GM21367 (cell line): Measurements from ENCODE around the gene GAB3.
"Not testable (repeated sequence)": the region's sequence is repeated elsewhere in the genome, so short reads cannot be mapped to it uniquely, and the experiment has no call there.

Source experiments
- ATAC-seq: cut with Tn5 transposase; IDR thresholded peaks from one replicate; pipeline ENCODE4 v1.9.1; 2021; ENCODE audit not compliant: unreplicated experiment

GAB3 gene

DNA sequence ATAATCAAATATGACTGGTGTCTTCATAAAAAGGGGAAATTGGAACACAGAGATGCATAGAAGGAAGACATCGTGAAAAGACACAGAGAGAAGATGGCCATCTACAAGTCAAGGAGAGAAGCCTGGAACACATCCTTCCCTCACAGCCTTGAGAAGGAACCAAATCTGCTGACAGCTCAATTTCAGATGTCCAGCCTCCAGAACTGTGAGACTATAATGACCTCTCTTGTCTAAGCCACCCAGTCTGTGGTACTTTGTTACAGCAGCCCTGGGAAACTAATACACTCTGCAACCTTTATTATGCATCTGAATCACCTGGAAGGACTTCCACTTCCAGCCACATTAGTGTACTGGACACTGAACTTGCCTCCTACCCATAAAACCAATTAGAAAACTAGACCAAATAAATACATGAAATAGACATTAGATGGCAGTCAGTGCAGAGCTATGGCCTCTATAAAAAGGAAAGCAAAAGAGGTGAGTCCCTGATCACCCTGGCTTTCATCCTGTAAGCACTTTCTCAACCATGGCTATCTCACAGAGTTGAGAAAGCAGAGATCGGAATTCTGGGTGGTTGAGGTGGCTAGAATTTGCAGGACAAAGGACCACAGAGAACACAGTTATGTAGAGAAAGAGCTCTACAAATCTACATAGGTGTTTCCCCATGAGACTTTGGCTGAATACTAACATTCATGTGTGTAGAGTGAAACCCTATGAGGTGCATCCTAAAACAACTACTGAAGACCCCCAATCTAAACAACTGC is 25.7 kb downstream of the GAB3 start:
- no peak for ATAC-seq

DNA sequence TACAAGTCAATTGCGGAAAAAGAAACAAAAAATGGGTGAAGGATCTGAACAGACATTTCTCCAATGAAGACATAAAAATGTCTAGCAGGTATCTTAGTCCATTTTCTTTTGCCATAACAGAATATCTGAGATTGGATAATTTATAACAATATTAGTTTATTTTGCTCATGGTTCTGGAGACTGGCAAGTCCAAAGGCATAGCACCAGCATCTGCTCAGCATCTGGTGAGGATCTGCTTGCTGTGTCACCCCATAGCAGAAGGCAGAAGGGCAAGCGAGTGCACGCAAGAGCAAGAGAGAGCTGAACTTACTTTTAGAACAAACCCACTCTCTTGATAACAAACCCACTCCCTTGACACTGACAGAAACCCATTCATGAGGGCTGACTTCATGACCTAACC is 29.7 kb downstream of the GAB3 start:
- ATAC-seq = no peak

DNA sequence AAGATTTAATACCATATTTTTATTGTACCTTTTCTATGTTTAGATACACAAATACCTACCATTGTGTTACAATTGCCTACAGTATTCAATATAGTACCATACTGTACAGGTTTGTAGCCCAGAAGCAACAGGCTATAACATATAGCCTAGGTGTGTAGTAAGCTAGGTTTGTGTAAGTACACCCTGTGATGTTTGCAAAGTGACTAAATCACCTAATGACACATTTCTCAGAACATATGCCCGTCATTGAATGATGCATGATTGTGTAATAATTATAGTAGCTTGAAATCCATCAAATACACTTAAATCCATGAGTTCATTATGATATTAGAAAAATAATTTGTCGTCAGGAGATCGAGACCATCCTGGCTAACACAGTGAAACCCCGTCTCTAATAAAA is 30.8 kb downstream of the GAB3 start:
- ATAC-seq = no peak

DNA sequence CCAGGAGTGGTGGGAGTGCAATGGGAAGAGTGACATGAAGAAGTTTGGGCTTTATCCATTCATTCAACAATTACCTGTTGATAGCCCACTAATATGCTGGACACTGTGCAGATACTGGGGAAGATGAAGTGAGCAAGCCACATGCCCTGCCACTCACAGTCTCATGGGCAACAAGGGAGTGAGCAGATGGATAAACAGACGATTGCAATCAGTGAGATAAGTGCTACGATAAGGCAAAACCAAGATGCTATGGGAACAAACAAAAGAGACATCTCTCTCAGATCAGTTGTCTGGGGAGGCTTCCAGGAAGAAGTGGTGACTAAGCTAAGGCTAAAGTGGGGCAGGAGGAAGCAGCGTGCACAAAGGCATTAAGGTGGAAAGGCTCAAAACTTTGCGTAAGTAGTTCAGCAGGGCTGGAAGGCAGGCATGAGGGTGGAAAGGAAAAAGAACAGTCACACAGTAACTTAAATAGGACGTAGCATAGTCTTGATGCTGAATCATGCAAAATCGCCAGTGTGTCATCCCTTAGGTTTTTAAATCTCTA is 31.7 kb downstream of the GAB3 start:
- ATAC-seq = no peak

DNA sequence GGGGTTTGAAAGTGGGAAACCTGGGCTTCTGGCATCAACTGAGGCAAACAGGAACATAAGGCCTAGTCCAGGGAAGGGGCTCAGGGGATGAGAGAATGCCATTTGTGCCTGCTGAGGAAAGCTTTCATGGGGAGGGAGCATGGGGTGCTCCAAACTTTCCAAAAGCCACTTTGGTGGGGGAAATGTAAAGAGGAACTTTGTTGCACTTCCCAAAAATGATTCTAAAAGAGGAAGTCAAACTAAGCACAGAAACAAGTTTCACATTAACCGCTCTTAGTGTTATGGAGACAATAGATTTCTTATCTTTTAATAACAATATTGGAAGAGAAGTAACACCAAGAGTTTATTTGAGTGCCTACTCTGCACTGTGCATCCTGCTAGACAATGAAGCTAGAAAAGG is 32.3 kb downstream of the GAB3 start:
- no peak for ATAC-seq

DNA sequence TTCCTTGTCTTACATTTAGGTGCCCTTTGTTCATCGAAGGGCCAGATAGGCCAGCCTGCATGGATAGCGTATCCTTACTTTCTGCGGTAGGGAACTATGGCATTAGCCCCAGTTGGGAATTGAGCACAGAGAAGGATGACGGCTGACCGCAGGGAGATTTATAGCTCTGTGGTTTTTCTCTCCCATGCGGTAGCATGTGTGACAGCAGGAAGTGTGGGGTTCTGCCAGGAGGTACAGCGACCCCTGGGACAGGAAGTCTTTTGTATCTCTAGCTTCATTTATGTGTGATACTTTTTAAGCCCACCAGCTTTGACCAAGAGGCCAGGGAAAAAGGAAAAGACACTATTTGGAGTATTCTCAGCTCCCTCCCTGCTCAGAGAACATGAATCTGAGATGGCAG is 33.1 kb downstream of the GAB3 start:
- ATAC-seq = no peak

DNA sequence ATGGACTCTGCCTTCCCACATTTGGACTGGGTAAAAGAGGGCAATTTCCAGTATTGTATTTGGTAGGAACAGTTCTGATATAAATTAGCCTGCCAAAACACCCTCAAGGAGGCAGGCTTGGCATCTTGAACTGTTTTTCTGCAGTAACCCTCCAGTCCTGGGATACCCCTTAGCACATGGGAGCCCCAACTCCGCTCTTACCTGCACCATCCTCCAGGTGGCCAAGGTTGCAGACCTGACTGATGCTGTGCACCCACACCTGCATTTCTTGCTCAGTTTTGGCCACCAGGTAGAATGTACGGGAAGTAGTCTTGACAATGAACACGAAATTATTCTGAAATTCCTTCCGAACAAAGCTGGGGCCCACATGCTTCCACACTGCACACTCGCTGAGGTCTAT is 35.1 kb downstream of the GAB3 start:
- ATAC-seq = no peak

DNA sequence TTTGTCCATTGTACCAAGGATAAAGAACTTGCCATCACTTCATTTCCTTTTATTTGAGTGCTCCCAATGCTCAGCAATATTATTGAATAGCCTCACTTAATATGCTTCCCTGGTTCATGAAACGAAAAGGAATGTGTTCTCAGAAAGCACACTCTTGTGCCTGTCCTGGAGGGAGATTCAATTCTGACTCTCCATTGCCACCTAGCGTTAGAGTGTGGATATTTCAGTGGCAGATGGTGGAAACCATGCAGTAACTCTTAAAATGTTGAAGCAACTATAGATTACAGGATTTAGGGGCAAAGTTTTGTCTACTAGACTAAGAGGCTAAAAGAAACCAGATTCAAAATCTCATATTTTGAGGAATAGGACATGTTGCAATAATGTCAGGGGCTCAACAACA is 36.0 kb downstream of the GAB3 start:
- no peak for ATAC-seq

DNA sequence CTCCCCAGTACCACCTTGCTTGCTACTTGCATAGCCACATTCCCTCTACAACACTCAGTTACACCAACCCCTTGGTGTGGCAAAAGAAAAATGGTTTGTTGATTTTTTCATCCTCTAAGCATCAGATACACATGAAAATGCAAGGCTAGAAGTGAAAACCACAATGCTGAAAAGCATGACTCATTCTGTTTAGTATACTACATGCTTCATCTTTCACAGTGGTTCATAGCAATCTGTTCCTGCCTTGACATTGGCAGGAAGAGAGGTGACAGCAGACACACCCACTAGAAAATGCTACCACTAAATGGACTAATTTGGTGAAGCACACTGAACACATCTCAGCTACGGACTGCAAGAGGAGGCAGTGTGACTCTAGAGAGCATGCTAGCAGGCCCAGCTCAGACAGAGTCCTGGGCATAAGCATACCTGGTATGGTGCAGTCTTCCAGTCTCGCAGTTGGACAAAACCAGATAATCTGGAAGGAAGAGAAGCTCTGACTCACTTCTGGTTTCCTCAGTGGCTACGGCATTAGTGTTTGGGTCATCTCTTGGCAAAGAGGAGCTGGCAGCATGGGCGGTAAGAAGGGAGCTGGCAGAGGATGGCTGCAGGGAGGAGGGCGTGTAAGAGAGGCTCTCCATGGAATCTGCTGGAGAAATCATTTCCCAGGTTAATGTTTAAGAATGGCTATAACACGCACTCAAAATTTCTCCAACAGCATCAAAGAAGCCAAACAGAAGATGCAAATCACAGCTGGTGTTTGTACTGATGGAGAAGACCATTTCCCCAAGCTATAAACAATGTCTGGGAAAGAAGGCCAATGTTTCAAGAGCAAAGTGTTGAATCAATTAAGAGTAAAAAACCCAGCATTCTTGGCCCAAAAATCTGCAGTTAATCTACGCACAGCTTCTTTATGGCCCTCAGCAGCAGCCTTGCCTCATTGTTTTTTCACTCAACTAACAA is 37.8 kb downstream of the GAB3 start:
- ATAC-seq = peak; percentile 89

DNA sequence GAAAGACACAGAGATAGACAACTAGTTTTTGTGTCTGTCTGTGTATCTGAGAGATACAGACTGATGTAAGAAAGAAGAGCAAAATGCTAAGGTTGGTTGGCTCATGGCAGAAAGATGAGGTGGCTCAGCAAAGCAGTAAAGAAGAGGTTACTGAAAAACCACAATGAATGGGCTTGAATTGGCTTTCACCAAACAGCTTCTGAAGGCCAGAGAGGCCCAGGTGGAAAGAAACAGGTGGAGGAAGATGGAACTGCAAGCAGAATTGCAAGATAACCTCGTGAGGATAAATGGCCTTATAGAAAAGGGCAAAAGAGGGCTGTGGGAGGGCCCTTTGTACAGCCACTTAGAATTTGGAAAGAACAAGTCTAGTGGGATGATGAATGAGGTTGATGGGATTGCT is 39.6 kb downstream of the GAB3 start:
- no peak for ATAC-seq

DNA sequence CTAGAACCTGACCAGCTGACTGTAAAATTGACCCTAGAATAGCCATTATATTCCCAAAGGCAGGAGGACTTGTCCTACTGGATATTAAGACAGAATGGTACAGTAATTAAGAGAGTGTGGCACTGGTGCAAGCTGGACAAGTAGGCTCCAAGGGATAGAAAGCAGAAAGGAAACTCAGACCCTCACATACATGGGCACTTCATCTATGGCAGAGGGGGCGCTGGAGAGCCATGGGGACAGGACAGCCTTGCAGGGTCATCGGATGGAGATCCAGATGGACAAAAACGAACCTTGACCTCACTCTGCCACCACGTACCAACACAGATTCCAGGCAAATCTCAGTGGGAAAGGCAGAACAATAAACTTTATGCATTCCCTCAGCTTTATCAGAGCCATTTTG is 40.6 kb downstream of the GAB3 start:
- ATAC-seq = no peak

DNA sequence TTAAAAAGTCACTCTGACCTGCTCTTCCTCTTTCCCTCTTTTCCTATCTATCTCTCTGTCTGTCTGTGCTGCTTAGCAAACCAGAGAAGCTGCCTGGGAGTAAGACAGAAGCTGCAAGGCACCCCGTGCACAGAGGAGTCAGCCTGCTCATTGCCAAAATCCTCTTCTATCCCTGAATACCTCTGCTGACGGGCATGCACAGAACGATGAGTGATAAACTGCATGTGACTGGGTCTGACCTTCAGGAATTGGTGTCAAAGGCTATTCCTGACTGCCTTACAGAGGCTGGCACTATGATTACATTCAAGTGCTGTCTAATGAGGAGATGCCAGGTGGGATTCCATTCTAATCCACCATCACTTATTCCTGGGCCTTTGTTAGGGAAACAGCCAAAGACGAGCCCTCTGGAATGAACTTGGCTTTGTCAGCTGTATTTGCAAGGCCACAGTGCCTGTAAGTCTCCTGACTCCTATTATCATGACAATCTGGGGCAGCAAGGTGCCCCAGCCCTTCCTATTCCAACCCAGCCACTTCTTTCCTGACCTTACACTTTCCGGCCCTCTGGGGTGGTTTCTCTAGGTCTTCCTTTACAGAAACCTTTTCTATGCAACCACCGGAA is 52.1 kb downstream of the GAB3 start:
- no peak for ATAC-seq

DNA sequence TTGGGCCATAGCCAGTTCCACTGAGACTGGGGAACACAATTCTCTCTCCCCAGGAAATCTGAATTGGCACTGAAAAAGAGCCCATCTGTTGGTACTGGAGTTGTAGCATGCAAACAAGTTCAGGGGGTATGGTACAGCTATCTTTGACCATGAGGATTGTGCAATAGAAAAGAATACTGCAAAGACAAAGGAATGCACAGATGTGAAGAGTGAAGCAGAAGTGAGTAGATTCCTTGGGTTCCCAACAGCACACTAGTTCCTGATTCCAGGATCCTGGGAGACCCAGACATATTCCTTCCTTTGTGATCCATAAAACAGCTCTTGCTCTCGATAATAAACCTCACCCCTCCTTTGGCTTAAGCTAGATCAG is 54.2 kb downstream of the GAB3 start:
- ATAC-seq = no peak

DNA sequence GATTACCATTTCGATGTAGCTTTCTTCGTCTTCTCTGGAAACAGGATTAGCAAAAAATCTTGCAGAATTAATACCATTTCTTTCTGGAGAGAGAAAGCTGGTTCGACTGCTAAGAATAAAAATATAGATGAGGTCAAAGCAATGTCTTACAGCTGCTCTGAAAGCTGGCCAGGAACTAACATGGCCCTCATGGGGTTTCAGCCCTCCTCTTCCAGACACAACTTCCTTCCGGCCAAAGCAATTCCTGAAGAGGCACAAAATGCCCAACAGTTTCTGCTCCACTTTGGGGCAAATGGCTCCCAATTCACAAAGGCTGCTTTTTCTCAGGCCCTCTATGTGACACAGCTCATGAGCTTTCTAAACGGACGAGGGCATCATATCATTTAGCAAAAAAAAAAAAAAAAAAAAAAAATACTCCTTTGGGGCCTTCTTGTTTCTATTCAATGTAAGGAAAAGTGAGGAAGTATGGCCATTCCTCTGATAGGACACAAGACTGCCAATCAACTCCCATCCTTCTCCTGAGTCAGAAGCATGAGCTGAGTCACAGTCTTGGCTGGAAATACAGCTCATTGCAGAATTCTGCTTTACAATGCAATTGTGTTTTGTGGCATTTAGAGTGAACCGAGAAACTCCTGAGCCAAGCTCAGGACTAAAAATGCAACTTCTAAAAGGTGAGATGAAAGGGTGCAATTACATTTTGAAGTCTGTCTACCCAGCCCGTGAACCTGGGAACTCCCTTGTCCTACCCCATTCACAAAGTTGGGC is 54.8 kb downstream of the GAB3 start:
- no peak for ATAC-seq

DNA sequence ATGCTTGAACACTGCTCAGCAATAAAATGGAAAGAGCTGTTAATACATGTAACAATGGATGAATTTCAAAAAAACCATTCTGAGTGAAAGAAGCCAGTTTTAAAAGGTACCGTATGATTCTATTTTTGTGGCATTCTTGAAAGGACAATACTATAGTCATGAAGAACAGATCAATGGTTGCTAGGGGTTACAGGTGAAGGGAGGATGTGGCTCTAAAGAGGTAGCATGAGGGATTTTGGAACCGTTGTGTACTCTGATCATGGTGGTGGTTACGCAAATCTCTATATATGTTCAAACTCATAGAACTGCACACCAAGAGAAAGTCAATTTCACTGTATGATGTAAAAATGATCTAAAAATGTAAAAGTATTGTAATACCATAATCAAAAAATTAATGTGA is 57.5 kb downstream of the GAB3 start:
- no peak for ATAC-seq

DNA sequence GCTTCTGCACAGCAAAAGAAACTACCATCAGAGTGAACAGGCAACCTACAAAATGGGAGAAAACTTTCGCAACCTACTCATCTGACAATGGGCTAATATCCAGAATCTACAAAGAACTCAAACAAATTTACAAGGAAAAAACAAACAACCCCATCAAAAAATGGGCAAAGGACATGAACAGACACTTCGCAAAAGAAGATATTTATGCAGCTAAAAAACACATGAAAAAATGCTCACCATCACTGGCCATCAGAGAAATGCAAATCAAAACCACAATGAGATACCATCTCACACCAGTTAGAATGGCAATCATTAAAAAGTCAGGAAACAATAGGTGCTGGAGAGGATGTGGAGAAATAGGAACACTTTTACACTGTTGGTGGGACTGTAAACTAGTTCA is 60.4 kb downstream of the GAB3 start:
- ATAC-seq = not testable (repeated sequence)

DNA sequence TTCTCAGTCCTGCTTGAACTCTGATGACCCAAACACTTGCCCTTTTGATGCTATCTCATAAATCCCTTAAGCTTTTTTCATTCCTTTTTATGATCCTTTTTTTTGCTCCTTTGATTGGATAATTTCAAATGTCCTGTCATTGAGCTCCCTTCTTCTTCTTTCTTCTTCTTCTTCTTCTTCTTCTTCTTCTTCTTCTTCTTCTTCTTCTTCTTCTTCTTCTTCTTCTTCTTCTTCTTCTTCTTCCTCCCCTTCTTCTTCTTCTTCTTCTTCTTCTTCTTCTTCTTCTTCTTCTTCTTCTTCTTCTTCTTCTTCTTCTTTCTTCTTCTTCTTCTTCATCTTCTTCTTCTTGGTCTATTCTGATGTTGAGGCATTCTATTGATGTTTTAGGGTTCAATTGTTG is 78.8 kb downstream of the GAB3 start:
- ATAC-seq = not testable (repeated sequence)

DNA sequence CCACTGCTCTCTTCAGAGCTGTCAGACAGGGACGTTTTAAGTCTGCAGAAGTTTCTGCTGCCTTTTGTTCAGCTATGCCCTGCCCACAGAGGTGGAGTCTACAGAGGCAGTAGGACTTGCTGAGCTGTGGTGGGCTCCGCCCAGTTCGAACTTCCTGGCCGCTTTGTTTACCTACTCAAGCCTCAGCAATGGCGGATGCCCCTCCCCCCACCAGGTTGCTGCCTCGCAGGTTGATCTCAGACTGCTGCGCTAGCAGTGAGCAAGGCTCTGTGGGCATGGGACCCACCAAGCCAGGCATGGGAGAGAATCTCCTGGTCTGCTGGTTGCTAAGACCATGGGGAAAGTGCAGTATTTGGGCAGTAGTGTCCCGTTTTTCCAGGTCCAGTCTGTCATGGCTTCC is 80.0 kb downstream of the GAB3 start:
- not testable (repeated sequence) for ATAC-seq

DNA sequence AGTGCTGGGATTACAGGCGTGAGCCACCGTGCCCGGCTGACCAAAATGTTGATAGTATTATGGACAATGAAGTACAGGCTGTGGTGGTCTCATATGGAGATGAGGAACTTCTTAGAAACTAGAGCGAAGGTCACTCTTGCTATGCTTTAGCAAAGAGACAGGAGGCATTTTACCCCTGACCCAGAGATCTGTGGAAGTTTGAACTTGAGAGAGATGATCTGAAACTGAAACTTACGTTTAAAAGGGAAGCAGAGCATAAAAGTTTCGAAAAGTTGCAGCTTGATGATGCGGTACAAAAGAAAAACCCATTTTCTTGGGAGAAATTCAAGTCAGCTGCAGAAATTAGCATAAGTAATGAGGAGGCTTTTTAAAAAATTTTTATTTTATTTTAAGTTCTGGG is 89.0 kb downstream of the GAB3 start:
- ATAC-seq = no peak

DNA sequence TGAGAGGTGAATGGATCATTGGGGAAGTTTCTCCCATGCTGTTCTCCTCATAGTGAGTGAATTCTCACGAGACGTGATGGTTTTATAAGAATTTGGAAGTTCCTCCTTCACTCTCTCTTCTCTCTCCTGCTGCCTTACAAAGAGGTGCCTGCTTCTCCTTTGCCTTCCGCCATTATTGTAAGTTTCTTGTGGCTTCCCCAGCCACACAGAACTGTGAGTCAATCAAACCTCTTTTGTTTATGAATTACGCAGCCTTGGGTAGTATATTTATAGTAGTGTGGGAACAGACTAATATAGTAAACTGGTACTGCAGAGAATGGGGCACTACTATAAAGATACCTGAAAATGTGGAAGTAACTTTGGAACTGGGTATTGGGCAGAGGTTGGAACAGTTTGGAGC is 89.7 kb downstream of the GAB3 start:
- ATAC-seq = no peak

DNA sequence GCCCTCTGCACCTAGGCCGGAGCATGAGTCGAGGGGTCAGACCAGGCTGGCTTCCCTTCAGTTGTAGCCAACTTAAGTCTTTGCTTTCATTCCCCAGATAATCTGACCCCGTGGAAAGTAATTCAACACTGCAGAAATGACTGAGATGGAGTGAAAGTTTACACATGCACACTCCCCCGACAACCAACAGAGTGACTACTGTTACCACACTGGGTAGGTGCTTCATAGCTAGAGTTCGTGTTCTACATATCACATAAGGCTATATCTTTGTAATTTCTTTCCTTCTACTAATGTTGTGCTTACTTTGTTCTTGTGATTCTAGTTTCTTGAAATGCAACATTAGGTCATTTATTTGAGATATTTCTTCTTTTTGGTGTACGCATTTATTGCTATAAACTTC is 90.3 kb downstream of the GAB3 start:
- ATAC-seq = no peak
